Measurements from ENCODE around the gene KMT5C.

KMT5C gene

DNA sequence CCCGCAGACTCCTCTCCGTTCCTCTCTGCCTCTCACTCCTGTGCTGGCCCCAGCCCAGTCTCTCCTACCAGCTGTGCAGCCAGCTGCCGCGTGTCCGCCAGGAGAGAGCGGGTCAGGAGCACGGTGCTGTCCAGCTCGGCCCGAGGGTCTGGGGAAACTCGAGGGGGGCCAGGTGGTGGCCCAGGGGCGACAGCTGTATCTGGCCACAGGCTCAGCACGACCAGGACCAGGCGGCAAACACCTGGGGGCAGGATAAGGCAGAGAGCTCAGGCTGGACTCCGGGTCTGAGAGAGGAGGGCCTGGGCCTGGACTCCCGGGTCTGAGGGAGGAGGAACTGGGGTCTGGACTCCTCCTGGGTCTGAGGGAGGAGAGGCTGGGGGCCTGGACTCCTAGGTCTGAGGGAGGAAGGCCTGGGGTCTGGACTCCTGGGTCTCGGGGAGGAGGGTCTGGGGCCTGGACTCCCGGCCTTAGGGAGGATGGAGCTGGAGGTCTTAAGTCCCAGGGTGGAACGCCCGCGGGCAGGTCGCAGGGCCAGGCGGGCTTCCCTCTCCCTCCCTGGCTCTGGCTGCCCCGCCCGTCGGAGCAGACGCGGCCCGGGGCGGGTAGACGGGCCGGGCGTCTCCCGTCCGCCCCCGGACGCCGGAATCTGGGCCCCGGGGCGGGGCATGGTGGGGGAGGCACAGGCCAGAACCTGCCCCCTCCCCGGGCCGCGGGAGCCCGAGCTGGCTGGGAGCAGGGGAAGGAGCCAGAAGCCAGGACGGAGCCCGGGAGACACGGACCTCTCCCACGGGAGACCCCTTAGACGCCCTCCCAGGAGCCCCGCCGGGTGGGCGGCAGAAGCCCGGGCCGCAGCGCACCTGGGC is 29.3 kb downstream of the KMT5C start:
- DNase-seq (ENCODE audit: low read depth) = no peak

DNA sequence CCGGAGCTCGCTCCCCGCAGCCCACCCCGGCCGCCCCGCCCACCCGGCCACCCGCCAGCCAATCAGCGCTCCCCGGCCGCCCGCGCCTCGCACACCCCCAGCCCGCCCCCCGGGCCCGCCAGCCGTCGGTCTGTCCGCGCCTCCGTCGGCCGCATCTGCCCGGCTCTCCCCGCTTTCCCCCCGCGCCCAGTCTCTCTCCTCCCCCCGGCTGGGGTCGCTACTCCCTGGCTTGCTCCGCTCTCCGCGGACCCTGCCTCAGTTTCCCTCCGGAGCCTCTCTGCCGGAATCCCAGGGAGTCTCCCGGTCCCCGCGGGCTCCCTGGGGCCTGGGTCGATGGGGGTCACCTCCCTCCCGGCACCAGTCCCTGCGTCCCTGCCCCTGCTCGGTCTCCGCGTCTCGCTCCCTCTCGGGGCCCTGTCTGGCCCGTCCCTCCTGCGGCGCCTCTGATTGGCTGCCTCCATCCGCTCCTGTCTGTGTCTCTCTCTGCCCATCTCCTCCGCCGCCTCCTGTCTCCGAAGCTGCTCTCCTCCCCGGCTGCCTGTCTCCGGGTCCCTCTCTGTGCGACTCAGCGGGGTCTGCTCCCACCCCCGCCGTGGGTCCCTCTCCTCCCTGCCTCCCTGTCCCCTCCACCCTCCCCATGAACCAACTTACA is 30.1 kb downstream of the KMT5C start:
- no peak for DNase-seq (ENCODE audit: low read depth)

DNA sequence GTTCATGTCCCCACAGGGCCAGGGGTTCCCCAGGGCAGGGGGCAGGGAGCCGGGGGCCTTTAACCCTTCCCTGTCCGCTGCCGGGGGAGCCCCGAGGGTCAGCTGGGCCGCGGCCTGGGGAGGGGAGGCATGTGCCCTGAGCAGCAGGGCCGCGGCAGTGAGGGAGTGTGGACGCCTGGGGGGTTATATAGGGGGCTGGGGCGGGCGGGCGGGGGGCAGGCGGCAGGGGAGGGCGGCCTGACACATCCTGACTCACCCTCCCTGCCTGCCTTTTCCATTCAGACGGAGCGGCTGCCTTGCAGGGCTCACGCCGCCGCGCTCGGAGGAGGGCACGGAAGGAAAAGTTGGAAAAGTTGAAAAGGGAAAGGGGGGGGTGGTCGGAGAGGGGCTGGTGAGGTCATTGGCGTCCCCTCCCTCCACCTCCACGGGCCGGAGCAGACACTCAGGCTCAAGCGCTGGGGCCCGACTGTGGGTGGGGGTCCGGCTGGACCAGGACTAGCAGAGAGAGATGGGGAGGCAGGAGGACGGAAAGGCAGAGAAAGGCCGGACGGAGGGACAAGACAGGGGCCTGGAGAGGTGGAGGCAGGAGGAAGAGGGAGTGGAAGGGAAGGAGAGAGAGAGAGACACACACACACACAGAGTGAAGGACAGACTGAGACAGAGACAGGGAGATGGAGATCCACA is 30.8 kb downstream of the KMT5C start, which contains the start of gene IL11:
TSS of gene IL11 (minus strand) at position 159 of the 684 bp plus-strand sequence. CDS start at position 6, 153 bp downstream.
- DNase-seq (ENCODE audit: low read depth) = no peak

DNA sequence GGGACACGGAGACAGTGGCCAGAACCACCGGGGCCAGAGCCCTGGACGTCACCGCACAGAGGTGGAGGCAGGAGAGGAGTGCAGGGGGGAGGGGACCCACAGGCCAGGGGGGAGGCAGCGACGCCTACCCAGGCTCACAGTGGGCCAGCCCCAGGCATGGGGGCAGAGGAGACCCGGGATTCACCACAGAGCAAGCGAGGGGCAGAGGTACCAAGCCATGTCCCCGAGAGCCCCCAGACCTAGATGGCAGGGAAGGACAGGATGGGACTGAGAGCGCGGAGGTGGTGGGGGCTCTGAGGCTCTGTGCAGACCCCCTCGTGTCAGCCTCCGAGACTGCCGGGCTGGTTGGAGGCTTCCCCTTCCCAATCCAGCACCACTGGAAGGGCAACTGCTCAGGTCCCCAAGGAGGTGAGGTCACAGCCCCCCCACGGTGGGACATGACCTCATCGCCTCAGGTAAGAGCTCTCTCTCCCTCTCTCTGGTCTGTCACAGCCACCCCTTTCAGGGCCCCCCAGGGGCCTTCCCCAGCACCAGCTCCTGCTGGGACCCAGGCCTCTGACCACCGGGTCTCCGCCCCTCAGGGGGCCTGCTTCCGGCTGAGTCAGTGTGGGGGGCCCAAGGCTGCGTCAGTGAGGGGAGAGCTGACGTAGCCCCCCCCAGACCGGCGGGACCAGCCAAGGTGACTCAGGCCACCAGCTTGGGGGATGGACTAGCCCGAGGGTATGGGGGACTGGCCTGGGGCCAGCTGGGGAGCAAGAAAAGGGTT is 32.8 kb downstream of the KMT5C start:
- DNase-seq (ENCODE audit: low read depth) = no peak

DNA sequence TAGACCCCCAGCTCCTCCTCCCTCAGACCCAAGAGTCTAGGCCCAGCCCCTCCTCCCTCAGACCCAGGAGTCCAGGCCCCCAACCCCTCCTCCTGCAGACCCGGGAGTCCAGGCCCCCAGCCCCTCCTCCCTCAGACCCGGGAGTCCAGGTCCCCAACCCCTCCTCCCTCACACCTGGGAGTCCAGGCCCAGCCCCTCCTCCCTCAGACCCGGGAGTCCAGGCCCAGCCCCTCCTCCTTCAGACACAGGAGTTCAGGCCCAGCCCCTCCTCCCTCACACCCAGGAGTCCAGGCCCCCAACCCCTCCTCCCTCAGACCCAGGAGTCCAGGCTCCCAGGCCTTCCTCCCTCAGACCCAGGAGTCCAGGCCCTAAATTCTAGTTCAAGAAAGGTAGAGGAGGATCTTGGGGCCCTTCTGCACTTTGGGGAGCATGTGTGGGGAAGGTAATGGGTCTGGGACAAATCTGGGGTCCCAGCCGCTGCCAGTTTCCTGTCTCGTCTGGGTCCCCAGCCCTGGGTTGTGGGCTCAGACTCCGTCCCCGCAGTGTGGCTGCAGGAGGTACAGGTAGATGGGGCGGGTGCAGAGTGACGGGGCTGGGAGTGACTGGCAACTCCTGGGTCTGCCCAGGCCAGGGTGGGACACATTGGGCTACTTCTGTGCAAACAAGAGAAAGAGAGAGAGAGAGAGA is 33.8 kb downstream of the KMT5C start:
- DNase-seq (ENCODE audit: low read depth) = no peak

DNA sequence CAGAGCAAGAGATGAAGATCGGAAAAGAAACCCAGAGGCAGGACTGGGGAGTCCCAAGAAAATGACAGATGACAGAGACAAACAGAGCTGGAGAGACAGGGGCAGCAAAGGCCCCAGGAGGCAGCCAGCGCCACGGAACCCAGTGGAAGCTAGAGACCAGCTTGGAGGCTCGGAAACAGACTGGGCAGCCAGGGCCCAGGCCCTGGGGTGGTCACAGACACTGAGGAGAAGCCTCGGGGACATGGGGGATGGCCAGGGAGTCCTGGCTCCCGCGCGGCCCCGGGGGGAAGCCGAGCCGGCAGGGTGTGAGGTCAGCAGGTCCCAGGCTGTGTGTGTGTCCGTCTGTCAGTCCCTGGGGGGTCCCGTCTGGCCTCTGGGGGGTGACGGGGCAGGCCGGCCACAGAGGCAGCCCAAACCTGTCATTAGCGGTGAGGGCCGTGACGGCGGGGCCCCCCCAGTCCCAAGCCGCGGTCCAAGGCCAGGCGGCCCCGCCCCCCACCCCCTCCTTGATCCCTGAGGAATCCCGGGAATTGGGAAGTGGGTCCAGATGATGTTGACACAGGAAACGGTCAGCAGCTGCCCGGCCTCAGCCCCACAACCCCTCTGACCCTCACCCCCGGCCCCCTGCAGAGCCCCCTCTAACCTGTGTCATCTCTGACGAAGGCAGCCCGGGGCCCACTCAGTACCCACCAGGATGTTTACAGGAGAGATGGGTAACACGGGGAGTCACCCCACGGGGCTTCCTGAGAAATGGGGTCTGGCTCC is 34.5 kb downstream of the KMT5C start:
- no peak for DNase-seq (ENCODE audit: low read depth)

DNA sequence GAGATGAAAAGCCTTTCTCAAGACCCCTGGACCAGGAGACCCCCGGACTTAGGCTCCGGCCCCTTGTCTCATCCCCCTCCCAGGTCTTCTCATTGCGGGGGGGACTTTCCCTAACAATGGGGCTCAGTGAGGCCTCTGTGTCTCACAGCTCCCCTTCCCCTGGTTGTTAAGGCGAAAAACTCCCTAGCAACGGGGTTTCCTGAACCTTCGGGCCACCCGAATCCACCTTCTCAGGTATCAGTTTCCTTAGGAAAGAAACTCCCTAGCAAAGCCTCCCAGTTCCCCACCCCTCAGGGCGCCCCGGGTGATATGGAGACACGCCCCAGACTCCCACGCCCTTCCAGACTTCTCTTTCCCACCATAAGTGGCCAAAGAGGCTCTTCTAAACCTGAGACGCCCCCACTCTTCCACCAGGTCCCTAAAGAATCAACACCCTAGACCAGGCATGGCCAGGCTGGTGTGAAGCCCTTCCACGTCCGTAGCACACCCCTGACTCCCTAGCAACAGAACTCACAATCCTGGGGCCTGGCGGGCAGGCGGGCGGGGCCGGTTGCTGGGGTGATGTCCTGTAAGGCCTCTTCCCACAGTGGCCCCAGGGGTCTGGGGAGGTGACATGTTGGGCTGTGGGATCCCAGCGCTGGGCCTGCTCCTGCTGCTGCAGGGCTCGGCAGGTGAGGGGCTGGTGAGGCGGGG is 36.7 kb downstream of the KMT5C start, which contains the start of gene TMEM190:
TSS of gene TMEM190 (plus strand) at position 586 of the 693 bp plus-strand sequence. CDS start at position 614, 28 bp downstream.
- DNase-seq (ENCODE audit: low read depth) = no peak

DNA sequence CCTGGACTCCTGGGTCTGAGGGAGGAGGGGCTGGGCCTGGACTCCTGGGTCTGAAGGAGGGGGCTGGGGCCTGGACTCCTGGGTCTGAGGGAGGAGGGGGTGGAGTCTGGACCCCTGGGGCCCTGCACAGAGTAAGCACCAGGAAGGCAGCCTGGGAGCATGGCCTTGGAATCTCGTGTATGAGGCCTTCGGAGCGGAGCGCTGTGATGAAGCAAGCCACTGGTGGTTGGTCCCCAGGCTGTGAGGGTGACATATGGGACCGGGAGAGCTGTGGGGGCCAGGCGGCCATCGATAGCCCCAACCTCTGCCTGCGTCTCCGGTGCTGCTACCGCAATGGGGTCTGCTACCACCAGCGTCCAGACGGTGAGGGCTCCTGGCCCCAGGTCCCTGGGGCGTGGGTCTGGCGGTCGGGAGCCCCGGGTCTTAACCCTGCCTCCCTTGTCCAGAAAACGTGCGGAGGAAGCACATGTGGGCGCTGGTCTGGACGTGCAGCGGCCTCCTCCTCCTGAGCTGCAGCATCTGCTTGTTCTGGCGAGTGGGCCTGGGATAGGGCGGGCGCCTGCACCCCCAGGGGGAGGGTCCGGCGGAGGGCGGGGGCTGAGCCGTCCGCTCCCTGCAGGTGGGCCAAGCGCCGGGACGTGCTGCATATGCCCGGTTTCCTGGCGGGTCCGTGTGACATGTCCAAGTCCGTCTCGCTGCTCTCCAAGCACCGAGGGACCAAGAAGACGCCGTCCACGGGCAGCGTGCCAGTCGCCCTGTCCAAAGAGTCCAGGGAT is 37.9 kb downstream of the KMT5C start:
- DNase-seq (ENCODE audit: low read depth) = no peak

DNA sequence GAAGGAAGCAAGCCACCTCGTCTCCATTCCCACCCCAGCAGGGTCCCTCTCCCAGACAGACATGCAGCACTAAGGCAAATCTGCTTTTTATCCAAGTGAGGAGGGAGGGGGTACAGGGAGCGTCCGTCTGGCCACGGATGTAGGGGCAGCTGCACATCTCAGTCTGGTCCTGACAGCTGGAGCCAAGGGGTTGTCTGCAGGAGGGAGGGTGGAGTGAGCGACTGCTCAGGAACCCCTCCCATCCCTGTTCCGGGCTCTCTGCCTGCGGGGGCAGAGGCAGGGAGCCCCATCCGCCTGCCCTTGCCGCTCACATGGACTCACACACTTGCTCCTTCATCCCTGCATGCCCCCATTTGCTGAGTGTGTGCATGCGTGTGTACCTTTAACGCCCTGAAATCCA is 39.5 kb downstream of the KMT5C start:
- DNase-seq (ENCODE audit: low read depth) = no peak

DNA sequence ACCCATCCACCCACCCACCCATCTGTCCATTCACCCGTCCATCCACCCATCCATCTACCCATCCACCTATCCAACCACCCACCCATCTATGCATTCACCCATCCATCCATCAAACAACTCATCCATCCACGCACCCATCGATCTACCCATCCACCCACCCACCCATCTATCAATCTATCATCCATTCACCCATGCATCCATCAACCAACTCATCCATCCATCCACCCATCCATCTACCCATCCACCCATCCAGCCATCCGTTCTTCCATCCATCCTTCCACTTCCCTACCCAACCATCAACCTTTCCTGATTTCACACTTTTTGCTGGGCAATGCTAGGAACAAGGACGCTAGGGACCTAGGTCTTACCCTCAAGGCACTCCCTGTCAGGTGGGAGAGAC is 42.3 kb downstream of the KMT5C start:
- no peak for DNase-seq (ENCODE audit: low read depth)

DNA sequence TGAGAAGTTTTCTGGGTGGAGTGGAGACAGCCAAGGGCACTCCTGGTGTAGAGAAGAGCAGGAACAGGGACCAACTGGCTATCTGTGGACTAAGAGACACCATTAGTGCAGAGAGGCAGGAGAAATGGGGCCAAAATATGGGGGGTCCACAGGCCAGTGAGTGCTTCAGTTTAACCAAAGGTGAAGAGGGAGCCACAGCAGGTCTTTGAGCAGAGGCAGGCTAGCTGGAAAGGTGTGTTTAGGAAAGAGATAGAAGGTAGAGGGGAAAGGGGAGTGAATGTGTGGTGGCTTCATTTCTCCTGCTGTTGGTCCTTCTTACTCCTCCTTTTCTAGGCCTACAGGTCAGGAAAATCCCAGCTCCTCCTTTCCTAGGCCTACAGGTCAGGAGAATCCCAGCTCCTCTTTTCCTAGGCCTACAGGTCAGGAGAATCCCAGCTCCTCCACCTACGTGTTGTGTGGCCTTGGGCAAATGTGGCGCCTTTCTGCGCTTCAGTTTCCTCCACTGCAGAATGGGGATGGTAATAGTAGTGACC is 42.9 kb downstream of the KMT5C start:
- DNase-seq (ENCODE audit: low read depth) = no peak

DNA sequence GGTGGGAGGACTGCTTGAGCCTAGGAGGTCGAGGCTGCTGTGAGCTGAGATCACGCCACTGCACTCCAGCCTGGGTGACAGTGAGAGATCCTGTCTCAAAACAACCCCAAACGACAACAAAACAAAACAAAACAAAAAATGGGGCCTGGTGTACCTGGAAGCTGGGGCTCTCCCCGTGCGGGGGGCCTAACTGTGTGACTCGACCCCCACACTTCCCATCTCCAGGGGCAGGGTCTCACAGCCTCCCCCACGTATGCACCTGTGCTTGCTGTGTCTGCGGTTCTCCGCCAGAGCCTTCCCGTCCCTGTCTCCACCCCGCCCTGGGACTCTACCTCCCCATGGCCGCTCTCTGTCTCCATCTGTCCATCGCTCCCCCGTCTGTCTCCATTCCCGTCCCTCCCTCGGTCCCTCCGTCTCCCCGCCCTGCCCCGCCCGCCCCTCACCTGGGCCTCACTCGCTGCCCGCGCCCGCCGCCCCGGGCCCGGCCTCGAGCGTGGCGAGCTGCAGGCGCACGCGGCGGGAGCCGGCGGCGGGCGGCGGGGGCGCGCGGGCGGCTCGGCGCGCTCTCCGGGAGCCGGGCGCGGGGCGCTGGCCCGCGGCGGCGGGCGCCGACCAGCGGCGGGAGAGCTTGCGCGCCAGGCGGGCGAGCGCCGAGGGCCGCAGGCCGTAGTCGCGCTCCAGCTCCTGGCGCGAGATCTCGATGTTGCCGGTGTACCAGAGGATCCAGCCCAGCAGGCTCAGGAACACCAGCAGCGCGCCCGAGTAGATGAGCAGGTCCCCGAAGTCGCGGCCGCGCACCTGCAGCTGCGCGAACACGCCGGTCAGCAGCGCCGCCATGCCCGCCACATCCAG is 43.8 kb downstream of the KMT5C start:
- DNase-seq (ENCODE audit: low read depth) = no peak

DNA sequence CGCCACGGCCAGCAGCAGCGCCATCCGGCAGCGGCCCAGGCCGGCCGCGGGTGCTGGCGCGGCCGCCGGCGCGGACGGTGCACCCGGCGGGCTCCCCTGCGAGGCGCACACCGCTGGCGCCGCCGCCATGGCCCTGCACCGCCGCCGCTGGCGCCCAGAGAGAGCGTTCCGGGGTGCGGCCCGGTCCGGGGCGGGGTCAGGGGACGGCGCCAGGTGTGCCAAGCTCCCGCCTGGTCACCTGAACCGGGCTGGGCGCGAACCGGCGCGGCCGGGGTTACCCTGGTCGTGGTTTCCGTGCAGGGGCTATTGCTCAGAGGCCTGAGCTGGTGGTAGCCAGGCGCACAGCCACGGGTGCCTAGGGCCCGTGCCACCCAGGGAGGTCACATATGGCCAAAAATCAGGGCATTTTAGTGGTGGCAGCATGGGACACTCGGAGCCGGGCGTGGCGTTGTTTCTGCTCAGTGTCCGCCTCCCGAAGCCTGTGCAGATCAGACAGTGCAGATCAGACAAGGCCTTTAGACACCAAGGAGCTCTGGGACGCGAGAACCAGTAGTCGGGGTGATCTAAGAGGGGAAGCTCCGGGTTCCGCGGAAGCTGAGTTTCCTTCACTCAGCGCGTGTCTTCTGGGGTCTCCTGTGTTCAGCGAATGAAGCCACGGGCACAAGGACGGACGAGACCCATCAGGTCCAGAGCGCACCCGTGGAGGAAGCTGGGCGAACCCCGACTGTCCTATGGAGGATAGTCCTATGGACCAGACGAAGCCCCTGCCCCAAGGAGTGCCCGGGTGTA is 44.6 kb downstream of the KMT5C start, which contains the start of gene TMEM238:
TSS of gene TMEM238 (minus strand) at position 162 of the 789 bp plus-strand sequence. CDS start at position 129, 33 bp downstream.
- no peak for DNase-seq (ENCODE audit: low read depth)

DNA sequence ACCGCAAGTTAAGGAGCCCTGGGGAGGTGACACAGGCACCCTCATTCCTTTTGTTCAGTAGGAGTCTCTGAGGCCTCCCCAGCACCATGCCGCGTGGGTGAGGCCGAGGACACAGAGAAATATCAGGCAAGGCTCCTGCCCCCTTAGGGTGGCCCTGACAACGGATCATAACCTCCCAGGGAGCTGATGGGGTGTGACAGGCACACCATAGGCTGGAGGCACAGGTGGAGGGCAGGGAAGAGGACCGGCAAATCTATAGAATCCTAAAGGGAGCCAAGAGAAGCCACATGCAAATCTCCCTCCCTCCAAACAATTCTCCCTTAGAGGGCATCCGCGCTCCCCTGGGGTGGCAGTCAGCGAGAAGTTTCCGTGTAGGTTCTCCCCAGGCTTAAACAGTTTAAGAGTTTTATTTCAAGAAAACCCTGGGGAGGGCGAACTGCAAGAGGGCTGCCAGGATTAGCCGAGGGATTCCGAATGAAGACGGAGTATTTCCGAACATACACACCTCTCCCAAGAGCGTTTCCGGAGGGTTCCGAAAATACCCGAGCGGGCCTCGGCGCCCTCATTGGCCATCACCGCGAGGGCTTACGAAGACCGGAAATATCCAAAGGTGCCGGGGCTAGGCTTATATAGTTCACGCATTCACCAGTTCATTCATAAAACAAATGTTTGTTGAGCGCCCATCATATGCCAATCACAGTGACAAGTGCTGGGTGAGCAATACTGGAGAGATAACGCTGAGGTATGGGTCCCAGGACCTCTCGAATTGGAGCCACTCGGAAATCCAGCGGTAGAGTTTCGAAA is 45.4 kb downstream of the KMT5C start:
- peak; percentile 88 for DNase-seq (ENCODE audit: low read depth)

DNA sequence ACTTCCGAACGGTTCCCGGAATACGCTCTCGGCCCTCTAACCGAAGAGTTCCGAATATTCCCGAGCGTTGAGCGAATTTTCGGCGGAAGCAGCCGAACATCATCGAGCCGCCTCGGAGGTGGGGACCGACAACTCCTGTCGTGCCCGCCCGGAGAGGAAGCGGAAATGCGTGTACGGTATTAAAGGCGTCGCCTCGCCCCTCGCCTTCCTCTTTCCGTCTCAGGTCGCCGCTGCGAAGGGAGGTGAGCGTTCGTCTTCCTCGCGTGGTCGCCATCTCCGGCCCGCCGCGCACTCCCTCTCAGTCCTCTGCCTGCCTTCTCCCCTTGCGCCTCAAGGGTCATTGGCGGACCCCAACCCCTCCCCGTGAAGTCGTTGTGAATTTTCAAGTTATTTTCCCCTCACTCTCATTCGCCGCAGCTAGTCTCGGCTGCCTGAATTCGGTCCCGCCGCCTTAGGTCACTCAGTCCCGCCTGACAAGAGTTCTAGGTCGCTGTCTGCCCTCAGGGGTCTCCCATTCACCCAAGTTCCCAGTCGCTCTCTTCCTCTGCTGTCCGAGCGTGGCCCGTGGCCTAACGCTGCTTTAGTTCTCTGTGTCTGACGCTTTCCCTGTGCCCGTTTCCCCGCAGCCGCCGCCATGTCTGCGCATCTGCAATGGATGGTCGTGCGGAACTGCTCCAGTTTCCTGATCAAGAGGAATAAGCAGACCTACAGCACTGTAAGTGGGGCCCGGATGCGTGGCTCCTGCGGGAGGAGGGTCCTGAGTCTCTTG is 46.2 kb downstream of the KMT5C start, which contains the start of gene RPL28:
TSS of gene RPL28 (plus strand) at position 209 of the 769 bp plus-strand sequence. CDS start at position 635, 426 bp downstream.
- peak; percentile 95 for DNase-seq (ENCODE audit: low read depth)
